ENCODE results near the gene KMT2E.
A peak's percentile ranks its signal among the peaks of the same experiment; 100 is the strongest.

GRCh38 chr7:105013221-105013815 lies 687 bp upstream of the KMT2E start:
- TF ChIP-seq, protein P1, sequence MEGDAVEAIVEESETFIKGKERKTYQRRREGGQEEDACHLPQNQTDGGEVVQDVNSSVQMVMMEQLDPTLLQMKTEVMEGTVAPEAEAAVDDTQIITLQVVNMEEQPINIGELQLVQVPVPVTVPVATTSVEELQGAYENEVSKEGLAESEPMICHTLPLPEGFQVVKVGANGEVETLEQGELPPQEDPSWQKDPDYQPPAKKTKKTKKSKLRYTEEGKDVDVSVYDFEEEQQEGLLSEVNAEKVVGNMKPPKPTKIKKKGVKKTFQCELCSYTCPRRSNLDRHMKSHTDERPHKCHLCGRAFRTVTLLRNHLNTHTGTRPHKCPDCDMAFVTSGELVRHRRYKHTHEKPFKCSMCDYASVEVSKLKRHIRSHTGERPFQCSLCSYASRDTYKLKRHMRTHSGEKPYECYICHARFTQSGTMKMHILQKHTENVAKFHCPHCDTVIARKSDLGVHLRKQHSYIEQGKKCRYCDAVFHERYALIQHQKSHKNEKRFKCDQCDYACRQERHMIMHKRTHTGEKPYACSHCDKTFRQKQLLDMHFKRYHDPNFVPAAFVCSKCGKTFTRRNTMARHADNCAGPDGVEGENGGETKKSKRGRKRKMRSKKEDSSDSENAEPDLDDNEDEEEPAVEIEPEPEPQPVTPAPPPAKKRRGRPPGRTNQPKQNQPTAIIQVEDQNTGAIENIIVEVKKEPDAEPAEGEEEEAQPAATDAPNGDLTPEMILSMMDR (IDR thresholded peaks at IDR 0.05; ENCODE audit: low read depth, low read length), result peak; percentile 60
- peak; percentile 76 for TF ChIP-seq POLR2A (IDR thresholded peaks at IDR 0.05; ENCODE audit: extremely low read depth, insufficient read length)

All from NB4 (cell line).